ENCODE measurements around the gene CORIN.

GRCh38 chr4:47651231-47651630 is 186.6 kb downstream of the CORIN start:
- TF ChIP-seq HDGF (IDR thresholded peaks at IDR 0.05; ENCODE audit: borderline replicate concordance), result no peak
- TF ChIP-seq SUZ12 (IDR thresholded peaks at IDR 0.05), result no peak
- TF ChIP-seq SP1 (IDR thresholded peaks at IDR 0.05), result no peak
- no peak for TF ChIP-seq TARDBP (IDR thresholded peaks at IDR 0.05)
- TF ChIP-seq ZNF384 (IDR thresholded peaks at IDR 0.05), result no peak
- TF ChIP-seq L3MBTL2 (conservative IDR thresholded peaks at IDR 0.05), result no peak
- TF ChIP-seq BHLHE40 (IDR thresholded peaks at IDR 0.05; ENCODE audit: borderline replicate concordance), result no peak
- no peak for TF ChIP-seq FOXM1 (IDR thresholded peaks at IDR 0.05; ENCODE audit: borderline replicate concordance)
- no peak for TF ChIP-seq FOXA1 (IDR thresholded peaks at IDR 0.05)
- TF ChIP-seq ELF4 (IDR thresholded peaks at IDR 0.05), result no peak
- TF ChIP-seq NFRKB (IDR thresholded peaks at IDR 0.05), result no peak

All from HEK293T (cell line).